Tibial nerve (tissue), 4 donors: Measurements from ENCODE around the gene ATF4.
A peak's percentile ranks its signal among the peaks of the same experiment; 100 is the strongest.

ENCODE experiments used
- CTCF ChIP-seq, 5 experiments: fragments of 200-600 bp in 3 of 5; fragments of 450-650 bp in 2 of 5; sonication (generic) in 3 of 5; IDR thresholded peaks; one replicate each; pipeline ENCODE4 v1.5.1; 2016 to 2019; ENCODE audit warnings: antibody characterized with exemption in 5 of 5, mild to moderate bottlenecking in 3 of 5, moderate library complexity in 2 of 5
- EP300 ChIP-seq, 2 donors: sonication (generic); formaldehyde crosslinking; IDR thresholded peaks; one replicate each; pipeline ENCODE4 v1.6.1; 2017; ENCODE audit warnings: antibody characterized with exemption in 2 of 2, mild to moderate bottlenecking in 1 of 2
- POLR2A ChIP-seq, 2 donors: fragments of 450-650 bp; IDR thresholded peaks; one replicate each; pipeline ENCODE4 v1.6.1; 2017; ENCODE audit warnings: antibody characterized with exemption in 2 of 2, mild to moderate bottlenecking in 2 of 2, moderate library complexity in 2 of 2

GRCh38 chr22:39528681-39529486 lies 8.5 kb downstream of the ATF4 start:
- TF ChIP-seq CTCF (IDR thresholded peaks at IDR 0.05), result peak; percentile 94 to 99 (median 97)
- peak in 1 of 2 donors; percentile 88 for TF ChIP-seq POLR2A (IDR thresholded peaks at IDR 0.05)
- TF ChIP-seq EP300 (IDR thresholded peaks at IDR 0.05), result peak; percentile 52 to 79
